PC-9 (cell line): Measurements from ENCODE around the gene PHEX. TPM values are rescaled to one million over a fixed set of nuclear protein-coding genes. Genes with fewer than 3 reads are reported as not detected.

Experiments used
- BruUV-seq: library from RNA; stranded (reverse); fragments of 400-500 nt; replicated peaks from 2 replicates; lab custom pipeline; 2021; lab: Mats Ljungman, UMichigan
- CTCF ChIA-PET: fragments of 300-600 bp; sonication (Branson Sonifier 250); formaldehyde crosslinking; loops from one replicate; lab custom pipeline; 2022; ENCODE audit warnings: antibody characterized with exemption; lab: Charles Lee
- POLR2A ChIA-PET: fragments of 300-600 bp; sonication (Branson Sonifier 250); formaldehyde crosslinking; loops from one replicate; lab custom pipeline; 2022; ENCODE audit warnings: antibody characterized with exemption; ENCODE audit not compliant: unreplicated experiment; lab: Charles Lee
- DNase-seq, 2 experiments: peaks; one replicate each; pipeline versions ENCODE4 v3.0.0 to v3.0.0-alpha.2; 2015 to 2022; ENCODE audit warnings: mixed read lengths in 1 of 2
- H2AFZ ChIP-seq: fragments of 200-600 bp; sonication (generic); 2 replicates; pipeline ENCODE4 v1.8.1; 2017; ENCODE audit warnings: antibody characterized with exemption
- H3F3A ChIP-seq: fragments of 200-600 bp; sonication (generic); 2 replicates; pipeline ENCODE4 v1.8.1; 2017; ENCODE audit warnings: antibody characterized with exemption, mild to moderate bottlenecking, low read depth; ENCODE audit not compliant: insufficient read depth
- H3K27ac ChIP-seq: fragments of 200-600 bp; sonication (generic); 2 replicates; pipeline ENCODE4 v1.6.1; 2016; ENCODE audit warnings: mixed run types
- H3K27me3 ChIP-seq: fragments of 200-600 bp; sonication (generic); 2 replicates; pipeline ENCODE4 v1.6.1; 2016; ENCODE audit warnings: low read depth, mixed run types; ENCODE audit not compliant: insufficient read depth
- H3K36me3 ChIP-seq: fragments of 200-600 bp; sonication (generic); 2 replicates; pipeline ENCODE4 v1.6.1; 2016; ENCODE audit warnings: low read depth, mixed run types
- H3K4me1 ChIP-seq: fragments of 200-600 bp; sonication (generic); replicated peaks from 2 replicates; pipeline ENCODE4 v1.6.1; 2016; ENCODE audit warnings: mixed run types; ENCODE audit not compliant: insufficient read depth
- H3K4me2 ChIP-seq: fragments of 200-600 bp; sonication (generic); 2 replicates; pipeline ENCODE4 v1.6.1; 2017; ENCODE audit warnings: mixed run types
- H3K4me3 ChIP-seq: fragments of 200-600 bp; sonication (generic); 2 replicates; pipeline ENCODE4 v1.6.1; 2016; ENCODE audit warnings: mixed run types
- H3K79me2 ChIP-seq: fragments of 200-600 bp; sonication (generic); 2 replicates; pipeline ENCODE4 v1.6.1; 2017; ENCODE audit warnings: low read depth, mixed run types
- H3K9me2 ChIP-seq: fragments of 200-600 bp; sonication (generic); 2 replicates; pipeline ENCODE4 v1.8.1; 2017; ENCODE audit warnings: mild to moderate bottlenecking; ENCODE audit not compliant: insufficient read depth
- H3K9me3 ChIP-seq: fragments of 200-600 bp; sonication (generic); 2 replicates; pipeline ENCODE4 v1.8.1; 2016; ENCODE audit warnings: low read depth; ENCODE audit not compliant: insufficient read depth
- H4K20me1 ChIP-seq: fragments of 200-600 bp; sonication (generic); 2 replicates; pipeline ENCODE4 v1.8.1; 2017; ENCODE audit not compliant: insufficient read depth
- EZH2 ChIP-seq: fragments of 200-600 bp; sonication (generic); IDR thresholded peaks from 2 replicates; pipeline ENCODE4 v1.8.0; 2017; ENCODE audit warnings: antibody characterized with exemption, low read depth
- intact Hi-C: fragments of 100-400 bp; cut with micrococcal nuclease; formaldehyde crosslinking; loops from one replicate; pipeline ENCODE4 v1.10.0; 2022; ENCODE audit not compliant: unreplicated experiment
- total RNA-seq: library from RNA; stranded (reverse); gene quantifications from 2 replicates; pipeline ENCODE4 v1.2.3, GENCODE V29; 2021
- TF ChIP-seq, protein P1 (sequence below): fragments of 200-600 bp; sonication (generic); conservative IDR thresholded peaks from 2 replicates; pipeline ENCODE4 v1.6.1; 2017; ENCODE audit warnings: mixed run types, antibody characterized with exemption, mild to moderate bottlenecking, moderate library complexity

Gene PHEX
- total RNA-seq, 1 experiment from 2014 or later, result 3.5 TPM

DNA sequence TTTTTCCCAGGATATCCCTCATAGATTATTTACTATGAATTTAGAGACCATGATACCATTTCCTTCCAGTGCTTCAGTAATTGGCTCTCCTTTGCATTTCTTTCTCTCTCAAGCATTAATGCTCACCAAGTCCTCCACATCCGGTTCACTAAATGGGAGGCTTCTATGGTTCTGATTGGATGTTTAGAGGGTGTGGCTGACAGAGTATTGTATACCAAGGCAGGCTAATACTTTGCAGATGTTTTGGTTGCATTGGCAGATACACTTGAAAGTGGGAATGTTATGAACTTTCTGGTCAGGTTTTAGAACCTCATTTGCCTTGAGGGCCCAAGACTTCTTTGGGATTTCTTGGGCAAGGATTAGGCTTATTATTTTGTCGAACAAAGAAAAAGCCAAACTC is 264.7 kb downstream of the PHEX start:
- no peaks in the 10 kb centered on the region for H3K9me2 ChIP-seq
- peaks cover 17% of the 10 kb centered on the region for H3K4me1 ChIP-seq
- H2AFZ ChIP-seq, result no peak overlapping the region
- no peak overlapping the region for H3K27ac ChIP-seq
- ChIA-PET CTCF (no interaction called here), POLR2A (no interaction called here)
- intact Hi-C loops, result no loop called here
- no TSS peak for BruUV-seq
- H3K9me3 ChIP-seq, result no peaks in the 10 kb centered on the region
- no peak overlapping the region for H3K4me2 ChIP-seq
- H4K20me1 ChIP-seq, result no peaks in the 10 kb centered on the region
- no peaks in the 10 kb centered on the region for H3K36me3 ChIP-seq
- DNase-seq, result no peak
- TF ChIP-seq, protein P1, sequence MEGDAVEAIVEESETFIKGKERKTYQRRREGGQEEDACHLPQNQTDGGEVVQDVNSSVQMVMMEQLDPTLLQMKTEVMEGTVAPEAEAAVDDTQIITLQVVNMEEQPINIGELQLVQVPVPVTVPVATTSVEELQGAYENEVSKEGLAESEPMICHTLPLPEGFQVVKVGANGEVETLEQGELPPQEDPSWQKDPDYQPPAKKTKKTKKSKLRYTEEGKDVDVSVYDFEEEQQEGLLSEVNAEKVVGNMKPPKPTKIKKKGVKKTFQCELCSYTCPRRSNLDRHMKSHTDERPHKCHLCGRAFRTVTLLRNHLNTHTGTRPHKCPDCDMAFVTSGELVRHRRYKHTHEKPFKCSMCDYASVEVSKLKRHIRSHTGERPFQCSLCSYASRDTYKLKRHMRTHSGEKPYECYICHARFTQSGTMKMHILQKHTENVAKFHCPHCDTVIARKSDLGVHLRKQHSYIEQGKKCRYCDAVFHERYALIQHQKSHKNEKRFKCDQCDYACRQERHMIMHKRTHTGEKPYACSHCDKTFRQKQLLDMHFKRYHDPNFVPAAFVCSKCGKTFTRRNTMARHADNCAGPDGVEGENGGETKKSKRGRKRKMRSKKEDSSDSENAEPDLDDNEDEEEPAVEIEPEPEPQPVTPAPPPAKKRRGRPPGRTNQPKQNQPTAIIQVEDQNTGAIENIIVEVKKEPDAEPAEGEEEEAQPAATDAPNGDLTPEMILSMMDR, result no peak
- TF ChIP-seq EZH2, result no peak
- 0 out of 2 replicates have a peak, but pooled peaks cover 5% of the 10 kb centered on the region for H3F3A ChIP-seq
- H3K79me2 ChIP-seq, result no peaks in the 10 kb centered on the region
- no peaks in the 10 kb centered on the region for H3K27me3 ChIP-seq
- no peak overlapping the region for H3K4me3 ChIP-seq

DNA sequence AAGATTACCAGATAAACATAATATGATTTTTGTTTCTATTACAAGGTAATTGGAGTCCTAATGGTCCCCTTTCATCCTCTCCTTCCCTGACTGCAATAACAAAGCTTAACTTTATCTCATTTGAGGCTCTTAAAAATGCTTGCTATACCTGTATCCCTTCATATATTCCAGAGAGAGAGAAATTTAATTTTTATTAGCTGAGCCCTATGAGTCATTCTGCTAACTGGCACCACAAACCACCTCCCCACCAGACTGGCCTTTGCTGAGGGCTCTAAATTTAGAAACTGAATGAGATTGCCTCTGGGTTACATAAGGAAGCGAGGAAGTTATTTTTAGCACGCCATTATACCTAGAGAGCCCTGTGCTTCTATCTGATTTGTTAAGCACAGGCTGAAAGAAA is 268.0 kb downstream of the PHEX start:
- no TSS peak for BruUV-seq
- H3K4me1 ChIP-seq, result peaks cover 17% of the 10 kb centered on the region
- H3K9me2 ChIP-seq, result no peaks in the 10 kb centered on the region
- ChIA-PET CTCF (no interaction called here), POLR2A (no interaction called here)
- H3K4me3 ChIP-seq, result no peak overlapping the region
- no peaks in the 10 kb centered on the region for H3K36me3 ChIP-seq
- H3K27ac ChIP-seq, result peak overlapping the region; percentile 72
- no peaks in the 10 kb centered on the region for H4K20me1 ChIP-seq
- H3K79me2 ChIP-seq, result no peaks in the 10 kb centered on the region
- peak overlapping the region; percentile 69 for H2AFZ ChIP-seq
- peak; percentile 33 to 81 for DNase-seq
- intact Hi-C loops, result no loop called here
- 0 out of 2 replicates have a peak, but pooled peaks cover 5% of the 10 kb centered on the region for H3F3A ChIP-seq
- TF ChIP-seq, protein P1, result no peak
- no peak for TF ChIP-seq EZH2
- no peaks in the 10 kb centered on the region for H3K27me3 ChIP-seq
- H3K9me3 ChIP-seq, result no peaks in the 10 kb centered on the region
- H3K4me2 ChIP-seq, result peak overlapping the region; percentile 57

Other genes starting within 250 kb of the PHEX start
- 12.7 and 16.9 TPM in 2 replicates for gene MBTPS2, start 192.7 kb upstream of the PHEX start, total RNA-seq
- gene YY2, start 176.3 kb upstream of the PHEX start, total RNA-seq, result 2.0 and 2.1 TPM in 2 replicates
- gene SMS, start 91.6 kb upstream of the PHEX start, total RNA-seq, result 186 and 218 TPM in 2 replicates
- gene CBLL2, start 240.6 kb downstream of the PHEX start, total RNA-seq, result not detected in 2 replicates